Sigmoid colon (tissue), 4 donors: Measurements from ENCODE around the gene TIRAP.

Experiments used
- CTCF ChIP-seq, 4 experiments: fragments of 450-650 bp in 3 of 4; fragments of 200-600 bp in 1 of 4; IDR thresholded peaks; one replicate each; pipeline ENCODE4 v1.5.1; 2016 to 2019; ENCODE audit warnings: antibody characterized with exemption in 4 of 4, mild to moderate bottlenecking in 3 of 4, moderate library complexity in 2 of 4
- EP300 ChIP-seq, 4 donors: sonication (generic); formaldehyde crosslinking; IDR thresholded peaks; one replicate each; pipeline ENCODE4 v1.6.1; 2017; ENCODE audit warnings: antibody characterized with exemption in 4 of 4
- POLR2A ChIP-seq, 2 donors: fragments of 450-650 bp; IDR thresholded peaks; one replicate each; pipeline ENCODE4 v1.6.1; 2016; ENCODE audit warnings: antibody characterized with exemption in 2 of 2, mild to moderate bottlenecking in 2 of 2, moderate library complexity in 2 of 2
- POLR2AphosphoS5 ChIP-seq, 4 donors: sonication (generic); formaldehyde crosslinking; IDR thresholded peaks; one replicate each; pipeline ENCODE4 v1.6.1; 2017; ENCODE audit warnings: antibody characterized with exemption in 4 of 4

- TF ChIP-seq POLR2A (IDR thresholded peaks at IDR 0.05) (peak; percentile 70 to 75), CTCF (IDR thresholded peaks at IDR 0.05) (no peak), POLR2AphosphoS5 (IDR thresholded peaks at IDR 0.05) (peak; percentile 89 to 96 (median 91)), EP300 (IDR thresholded peaks at IDR 0.05) (peak in 2 of 4 donors; percentile 75 to 79)
These were observed 13.9 kb upstream of the TIRAP start, which contains the start of the genes FOXRED1 and SRPRA for GRCh38 chr11:126268708-126269579.
